ENCODE data around the gene FAN1.
"Not testable (repeated sequence)": the region's sequence is repeated elsewhere in the genome, so short reads cannot be mapped to it uniquely, and the experiment has no call there.

The FAN1 gene

DNA sequence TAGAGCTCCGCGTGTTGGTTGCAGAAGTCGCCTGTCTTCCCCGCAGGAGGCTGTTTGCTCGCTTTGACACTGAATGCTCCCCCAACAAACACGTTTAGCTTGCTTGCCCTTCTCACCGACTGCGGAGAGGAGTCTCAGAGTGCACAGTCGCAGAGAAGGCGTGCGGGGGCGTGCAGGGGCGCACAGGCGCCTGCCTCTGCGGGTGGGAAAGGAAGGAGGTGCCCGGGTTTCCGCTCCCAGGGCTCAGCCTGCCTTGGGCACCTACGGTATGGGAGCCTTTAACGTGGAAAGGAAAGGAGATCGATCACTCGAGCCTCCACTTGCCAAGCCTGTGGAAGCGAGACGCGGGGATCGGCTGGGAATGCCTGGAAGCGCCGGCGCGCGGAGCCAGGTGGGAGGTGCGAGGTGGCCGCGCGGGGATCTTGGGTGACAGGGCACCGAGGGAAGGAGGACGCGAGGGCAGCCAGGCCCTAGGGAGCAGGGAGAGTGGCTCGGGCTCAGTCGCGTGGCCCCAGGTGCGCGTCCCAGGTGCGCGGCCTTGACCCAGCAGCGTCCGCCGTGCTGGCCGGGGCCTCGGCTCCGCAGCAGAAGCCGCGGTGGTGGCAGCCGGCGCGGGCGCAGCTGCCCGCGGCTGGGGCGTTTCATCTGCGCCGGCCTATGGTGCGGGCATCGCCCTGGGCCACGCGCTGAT is at the start of gene FAN1:
Gene FAN1, plus strand, starts transcription at position 419 of the 691 bp plus-strand sequence. CDS start 749 bp downstream, outside the sequence.
- no peak for DNase-seq

- DNase-seq, result no peak
Measured at GRCh38 chr15:30859091-30859874, 44.4 kb upstream of the FAN1 start.

DNA sequence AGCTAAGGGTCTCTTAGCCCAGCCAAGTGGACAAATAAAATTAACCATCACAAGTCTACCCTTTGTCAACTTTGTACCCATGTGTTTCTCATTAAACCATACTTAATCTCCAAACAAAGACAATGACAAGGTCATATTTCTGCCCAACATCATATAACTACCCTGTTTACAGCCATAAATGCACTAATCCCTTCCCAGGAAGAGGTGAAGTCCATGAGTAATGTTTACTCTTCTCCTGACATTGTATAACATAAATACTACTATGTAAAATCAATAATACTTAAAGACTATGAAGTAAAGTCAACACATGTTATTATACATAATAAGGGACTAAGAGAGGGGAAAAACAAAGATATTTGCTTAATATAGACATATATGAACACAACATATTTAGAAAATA is 38.5 kb upstream of the FAN1 start:
- DNase-seq, result peak; percentile 25

DNA sequence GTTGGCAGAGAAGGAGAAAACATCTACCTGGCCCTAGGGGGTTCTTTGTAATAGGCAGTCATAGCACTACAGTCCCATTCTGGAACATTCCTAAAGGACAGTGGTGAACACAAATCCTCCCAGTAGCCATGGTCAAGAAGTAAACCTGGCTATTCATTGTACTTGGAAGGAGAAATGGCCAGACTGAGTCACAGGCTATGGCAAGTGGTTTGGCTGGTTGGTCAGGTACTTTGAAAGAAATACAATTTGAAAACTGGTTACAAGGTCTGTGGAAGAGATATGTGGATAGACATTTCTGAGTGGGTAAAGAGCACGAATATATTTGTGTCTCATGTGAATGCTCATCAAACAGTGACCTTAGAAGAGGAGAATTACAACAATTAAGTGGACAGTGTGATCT is 33.0 kb upstream of the FAN1 start:
- DNase-seq, result no peak

DNA sequence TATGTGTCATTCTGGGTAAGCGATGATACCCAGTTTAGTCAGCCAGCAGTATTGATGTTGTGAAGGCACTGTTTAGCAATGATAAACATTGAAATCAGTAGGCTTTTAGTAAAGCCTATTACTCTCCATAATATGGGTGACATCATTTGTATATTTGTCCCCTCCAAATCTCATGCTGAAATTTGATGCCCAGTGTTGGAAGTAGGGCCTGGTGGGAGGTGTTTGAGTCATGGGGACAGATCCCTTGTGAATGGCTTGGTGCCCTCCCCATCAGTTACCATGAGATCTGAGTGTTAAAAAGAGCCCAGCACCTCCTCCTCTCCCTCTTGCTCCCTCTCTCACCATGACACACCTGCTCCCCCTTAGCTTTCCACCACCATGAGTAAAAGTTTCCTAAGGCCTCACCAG is 31.4 kb upstream of the FAN1 start:
- no peak for DNase-seq

- no peak for DNase-seq
Measured at GRCh38 chr15:30877070-30877469, 26.6 kb upstream of the FAN1 start.

DNA sequence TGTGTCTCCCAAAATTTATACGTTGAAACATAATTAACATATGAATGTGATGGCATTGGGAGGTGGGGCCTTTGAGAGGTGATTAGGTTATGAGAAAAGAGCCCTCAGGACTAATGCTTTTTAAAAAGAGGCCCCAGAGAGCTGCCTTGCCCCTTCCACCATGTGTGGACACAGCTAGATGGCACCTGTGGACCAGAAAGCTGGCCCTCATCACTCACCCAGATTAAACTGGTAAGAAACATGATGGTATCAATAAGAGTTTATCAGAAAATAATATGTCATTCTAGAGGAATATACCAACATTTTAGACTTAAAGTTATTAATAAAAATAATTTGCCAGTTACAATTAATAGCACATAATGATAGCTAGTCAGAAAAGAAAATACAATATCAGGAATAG is 25.2 kb upstream of the FAN1 start:
- DNase-seq, result no peak

DNA sequence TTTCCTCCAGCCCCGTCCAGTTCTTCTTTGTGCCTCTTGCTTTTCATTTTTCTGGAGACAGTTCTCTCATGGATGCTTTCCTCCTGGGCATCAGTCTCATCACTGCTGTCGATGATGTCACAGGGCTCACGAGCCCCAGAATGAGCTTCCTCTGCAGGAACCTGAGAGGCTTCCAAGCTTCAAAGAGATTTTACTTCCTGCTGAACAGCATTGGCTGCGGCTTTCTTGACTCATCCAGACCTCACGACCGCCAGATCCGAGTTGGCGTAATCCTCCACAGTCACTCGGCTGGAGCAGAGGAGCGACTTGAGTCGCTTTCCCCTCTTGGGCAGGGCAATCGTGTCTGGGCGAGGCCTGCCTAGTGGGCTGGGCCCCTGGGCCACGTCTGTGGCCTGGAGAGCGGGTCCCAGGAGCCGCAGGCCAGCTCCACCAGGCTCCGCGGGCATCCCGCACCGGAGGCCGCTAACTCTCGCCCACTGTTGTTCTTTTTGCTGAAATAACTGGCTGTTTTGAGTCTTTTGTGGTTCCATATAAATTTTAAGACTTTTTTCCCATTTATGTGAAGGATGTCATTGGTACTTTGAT is 20.8 kb upstream of the FAN1 start:
- DNase-seq, result no peak

DNA sequence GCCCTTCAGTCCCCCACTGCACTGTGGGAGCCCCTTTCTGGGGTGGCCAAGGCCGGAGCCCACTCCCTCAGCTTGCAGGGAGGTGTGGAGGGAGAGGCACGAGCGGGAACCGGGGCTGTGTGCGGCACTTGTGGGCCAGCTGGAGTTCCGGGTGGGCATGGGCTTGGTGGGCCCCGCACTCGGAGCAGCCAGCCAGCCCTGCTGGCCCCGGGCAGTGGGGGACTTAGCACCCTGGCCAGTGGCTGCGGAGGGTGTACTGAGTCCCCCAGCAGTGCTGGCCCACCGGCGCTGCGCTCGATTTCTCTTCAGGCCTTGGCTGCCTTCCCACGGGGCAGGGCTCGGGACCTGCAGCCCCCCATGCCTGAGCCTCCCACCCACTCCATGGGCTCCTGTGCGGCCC is 20.0 kb upstream of the FAN1 start:
- not testable (repeated sequence) for DNase-seq

GRCh38 chr15:30885814-30886213 is 17.9 kb upstream of the FAN1 start:
- no peak for DNase-seq

DNA sequence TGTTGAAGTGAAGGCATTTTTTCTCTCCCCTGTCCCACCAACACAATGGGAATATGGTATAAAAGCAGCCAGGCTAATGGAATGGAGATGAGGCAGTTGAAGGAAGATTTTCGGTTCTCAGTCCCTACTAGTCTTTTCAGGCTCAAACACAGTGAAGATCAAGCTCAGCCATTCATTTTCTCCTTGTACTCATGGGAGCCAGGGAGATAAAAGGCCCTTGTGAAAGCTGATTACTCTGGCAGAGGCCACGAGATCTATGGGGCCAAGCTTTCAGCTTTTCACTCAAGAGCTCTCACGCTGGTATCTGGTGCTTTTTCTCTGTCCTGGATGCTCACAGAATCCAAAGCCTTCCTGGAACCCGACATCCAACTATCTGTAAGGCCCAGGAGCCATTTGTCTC is 14.5 kb upstream of the FAN1 start:
- no peak for DNase-seq

DNA sequence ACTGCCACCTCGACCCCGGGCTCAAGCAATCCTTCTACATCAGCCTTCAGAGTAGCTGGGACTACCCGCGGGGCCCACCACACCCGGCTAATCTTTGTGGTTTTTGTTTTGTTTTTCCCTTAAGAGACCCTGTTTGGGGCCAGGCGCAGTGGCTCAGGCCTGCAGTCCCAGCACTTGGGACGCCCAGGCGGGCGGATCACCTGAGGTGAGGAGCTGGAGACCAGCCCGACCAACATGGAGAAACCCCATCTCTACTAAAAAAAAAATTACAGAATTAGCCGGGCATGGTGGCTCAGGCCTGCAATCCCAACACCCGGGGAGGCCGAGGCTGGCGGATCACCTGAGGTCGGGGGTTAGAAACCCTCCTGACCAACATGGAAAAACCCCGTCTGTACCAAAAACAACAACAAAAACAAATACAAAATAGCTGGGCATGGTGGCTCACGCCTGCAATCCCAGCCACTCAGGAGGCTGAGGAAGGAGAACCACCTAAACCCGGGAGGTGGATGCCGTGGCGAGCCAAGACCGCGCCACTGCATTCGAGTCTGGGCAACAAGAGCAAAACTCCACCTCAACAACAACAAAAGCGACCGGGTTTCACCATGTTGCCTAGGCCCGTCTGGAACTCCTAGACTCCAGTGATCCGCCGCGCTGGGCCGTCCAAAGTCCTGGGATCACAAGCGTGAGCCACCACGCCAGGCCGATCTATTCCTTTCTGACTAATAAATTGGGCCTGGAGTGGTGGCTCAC is 8.1 kb upstream of the FAN1 start:
- no peak for DNase-seq

GRCh38 chr15:30896211-30896606 is 7.5 kb upstream of the FAN1 start:
- no peak for DNase-seq

- no peak for DNase-seq
Measured at GRCh38 chr15:30901889-30902288, 1.8 kb upstream of the FAN1 start.

- DNase-seq, result no peak
Measured at GRCh38 chr15:30904812-30905211, 1.1 kb downstream of the FAN1 start.

DNA sequence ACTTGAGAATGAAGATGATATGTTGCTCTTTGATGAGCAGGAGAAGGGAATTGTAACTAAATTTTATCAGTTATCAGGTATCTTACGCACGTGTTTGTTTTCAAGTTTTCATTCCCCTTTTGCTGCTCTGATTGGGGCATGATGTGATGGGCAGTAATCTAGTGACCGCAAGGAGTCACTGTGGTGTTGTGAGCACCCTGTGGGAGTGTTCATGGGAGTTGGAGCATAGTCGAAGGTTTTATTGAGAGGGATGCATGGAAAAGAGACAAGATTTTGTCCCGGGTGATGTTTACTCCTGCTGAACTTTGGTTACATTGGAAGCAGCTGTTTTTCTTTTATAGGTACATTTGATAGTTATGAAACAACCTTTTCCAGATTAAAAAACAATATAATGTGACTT is 2.1 kb downstream of the FAN1 start:
- no peak for DNase-seq

GRCh38 chr15:30906366-30906765 is 2.7 kb downstream of the FAN1 start:
- DNase-seq, result no peak

GRCh38 chr15:30913761-30914160 is 10.0 kb downstream of the FAN1 start:
- DNase-seq, result no peak

- DNase-seq, result no peak
Measured at GRCh38 chr15:30917013-30917412, 13.3 kb downstream of the FAN1 start.

DNA sequence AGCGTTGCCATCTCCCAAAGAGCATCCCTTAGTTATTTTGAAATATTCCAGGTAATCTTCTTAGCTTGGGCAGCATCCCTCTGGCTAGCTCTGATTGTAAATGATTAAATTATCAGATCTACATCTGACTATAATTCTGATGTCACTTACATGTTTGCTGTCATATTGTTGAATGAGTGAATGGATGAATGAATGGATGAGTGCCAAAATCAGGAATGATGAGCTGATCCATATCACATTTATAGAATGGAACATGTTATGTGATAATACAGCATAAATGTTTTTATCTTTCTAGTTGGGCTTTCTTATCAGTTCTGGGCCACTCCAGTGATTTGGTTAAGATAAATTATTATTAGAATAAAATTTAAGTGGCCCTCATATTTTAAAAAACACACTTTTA is 14.0 kb downstream of the FAN1 start:
- DNase-seq, result no peak

DNA sequence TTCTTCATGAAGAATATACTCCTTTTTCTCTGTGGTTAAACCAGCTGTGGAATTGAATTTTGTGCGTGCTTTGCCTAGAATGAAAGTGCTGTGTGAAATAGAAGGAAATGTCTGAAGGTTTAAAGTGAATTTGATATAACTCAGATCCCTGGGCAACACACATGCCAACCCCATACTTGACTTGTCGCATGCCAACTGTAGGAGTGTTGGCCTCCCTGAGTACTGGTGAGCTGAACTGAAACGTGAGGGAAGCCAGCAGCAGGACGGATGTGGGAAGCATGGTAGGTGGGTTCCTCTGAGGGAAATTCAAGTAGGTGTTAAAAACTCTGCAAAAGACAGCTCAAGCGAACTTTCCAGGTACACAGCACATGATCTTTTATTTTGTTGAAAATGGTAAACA is 14.7 kb downstream of the FAN1 start:
- DNase-seq, result no peak

DNA sequence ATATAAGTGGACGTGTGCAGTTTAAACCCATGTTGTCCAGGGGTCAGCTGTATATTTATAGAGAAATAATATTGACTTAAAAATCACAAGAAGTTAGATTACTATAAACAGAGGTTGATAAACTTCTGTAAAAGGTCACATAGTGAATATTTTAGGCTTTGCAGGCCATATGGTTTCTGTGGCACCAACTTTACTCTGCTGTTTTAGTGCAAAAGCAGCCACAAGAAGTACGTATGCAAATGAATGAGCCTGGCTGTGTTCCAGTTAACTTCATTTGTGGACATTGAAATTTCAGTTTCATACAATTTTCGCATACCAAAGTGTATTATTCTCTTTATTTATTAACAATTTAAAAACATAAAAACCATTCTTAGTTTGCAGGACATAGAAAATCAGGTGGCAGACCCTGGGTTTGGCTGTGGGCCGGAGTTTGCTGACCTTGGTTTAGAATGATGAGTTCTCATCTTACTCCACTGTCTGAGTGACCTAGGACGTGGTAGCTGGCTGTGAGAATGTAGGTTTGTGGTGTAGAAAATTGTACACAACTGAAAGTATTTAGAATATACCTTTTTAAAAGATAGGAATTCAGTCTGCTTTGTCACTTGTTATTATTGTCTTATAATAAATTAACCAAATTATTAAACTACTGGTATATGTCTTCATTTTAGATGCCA is 16.3 kb downstream of the FAN1 start:
- no peak for DNase-seq

- no peak for DNase-seq
Measured at GRCh38 chr15:30921106-30921505, 17.4 kb downstream of the FAN1 start.

All from NCI-H774 (cell line).